C1 segment of cervical spinal cord (tissue), 14 donors: ENCODE data around the gene HRCT1.
"Not testable (repeated sequence)": the region's sequence is repeated elsewhere in the genome, so short reads cannot be mapped to it uniquely, and the experiment has no call there.

Experiments
- DNase-seq, 14 donors: peaks; one replicate each; lab custom pipeline; 2025; lab: John Stamatoyannopoulos, UW

The HRCT1 gene

DNA sequence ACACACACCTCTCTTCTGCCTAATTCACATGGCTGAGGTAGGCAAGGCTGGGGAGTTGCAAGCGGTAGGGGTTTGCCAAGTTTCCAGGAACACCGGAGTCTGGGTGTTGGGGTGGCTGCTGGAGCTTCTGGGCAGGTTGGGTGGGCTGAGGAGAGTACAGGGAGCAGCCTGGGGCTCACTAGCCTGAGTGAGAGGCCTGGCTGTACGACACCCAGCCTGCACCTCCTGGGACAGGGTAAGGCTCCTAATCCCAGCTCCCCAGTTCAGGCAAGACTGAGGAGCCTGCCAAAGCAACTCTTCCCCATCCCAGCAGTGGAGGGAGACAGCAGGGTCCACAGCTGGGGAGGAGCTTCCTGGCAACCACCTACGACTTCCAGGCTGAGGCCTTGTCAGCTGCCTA is 11.3 kb downstream of the HRCT1 start:
- DNase-seq: no peak

DNA sequence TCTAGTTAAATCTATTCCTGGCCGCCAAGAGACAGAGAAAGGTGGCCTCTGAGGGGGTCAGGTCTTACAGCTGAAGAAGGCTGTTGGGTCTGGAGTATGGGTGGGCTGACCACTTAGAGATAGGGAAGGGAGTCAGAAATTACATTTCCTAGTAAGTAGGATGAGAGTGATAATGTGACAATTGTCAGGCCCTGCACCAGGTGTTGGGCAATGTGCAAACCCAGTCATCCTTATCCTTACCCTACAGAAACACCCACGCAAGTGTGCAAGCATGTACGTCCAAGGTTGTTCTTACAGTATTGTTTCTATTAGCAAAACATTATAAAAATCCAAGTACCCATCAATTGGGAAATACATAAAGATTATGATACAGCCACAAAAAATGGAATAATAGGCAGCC is 12.8 kb downstream of the HRCT1 start:
- DNase-seq: no peak

DNA sequence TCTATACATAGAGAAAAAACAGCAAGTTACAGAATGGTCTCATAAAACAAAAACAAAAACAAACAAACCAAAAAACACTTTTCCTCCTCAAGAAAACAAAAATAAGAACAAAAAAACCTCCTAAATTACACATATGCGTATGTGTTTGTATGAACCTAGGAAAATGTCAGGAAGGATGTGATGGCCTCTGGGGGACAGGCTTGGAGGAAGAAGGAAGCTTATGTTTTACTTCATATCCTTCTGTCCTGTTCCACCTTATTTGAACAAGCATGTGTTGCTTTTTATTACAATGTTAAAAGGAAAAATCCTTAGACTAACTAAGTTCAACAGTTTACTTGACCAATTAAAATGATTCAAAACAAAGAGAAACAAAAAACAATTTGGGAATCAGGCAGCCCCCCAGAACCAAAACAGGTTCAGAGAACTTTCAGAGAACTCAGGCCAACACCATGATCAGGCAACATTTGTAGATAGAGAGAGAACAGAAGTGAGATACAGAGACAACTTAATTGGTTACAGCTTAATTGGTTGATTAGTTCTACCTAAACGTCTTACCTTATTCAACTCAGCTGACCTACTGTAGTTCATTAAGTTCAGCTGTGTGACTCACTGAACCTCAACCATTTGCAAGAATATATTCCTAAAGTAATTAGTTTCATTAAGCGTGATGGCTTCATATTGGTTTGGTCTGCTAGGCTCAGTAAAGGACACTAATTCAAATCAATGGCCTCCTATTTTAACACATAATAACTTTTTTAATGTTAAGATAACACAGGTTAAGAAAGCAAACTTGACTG is 13.4 kb downstream of the HRCT1 start:
- no peak for DNase-seq

DNA sequence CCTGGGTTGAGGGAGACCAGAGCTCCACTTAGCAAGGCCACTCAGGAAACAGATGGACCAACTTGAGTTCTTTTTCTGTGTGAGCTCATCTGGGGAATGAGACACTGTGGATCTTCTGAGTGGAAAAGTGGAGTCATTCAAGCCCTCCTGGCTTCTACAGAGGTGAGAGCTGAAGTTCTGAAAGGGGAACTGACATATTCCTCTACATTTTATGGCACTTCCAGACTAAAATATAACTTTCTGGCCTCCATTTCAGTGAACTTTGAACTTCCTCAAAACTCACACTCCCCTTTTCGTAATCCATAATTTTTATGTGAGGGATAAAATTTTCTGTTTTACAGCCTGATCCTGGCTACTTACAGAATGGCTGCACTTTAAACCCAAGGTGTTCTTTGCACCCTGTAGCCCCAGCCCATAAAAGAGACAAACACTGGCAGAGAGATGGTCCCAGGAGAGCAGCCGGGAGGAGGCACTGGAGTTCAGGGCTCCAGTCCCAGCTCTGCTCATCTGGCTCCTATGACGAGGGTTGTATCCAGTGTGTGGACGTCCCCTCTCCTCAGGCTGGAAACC is 14.1 kb downstream of the HRCT1 start:
- DNase-seq: no peak

DNA sequence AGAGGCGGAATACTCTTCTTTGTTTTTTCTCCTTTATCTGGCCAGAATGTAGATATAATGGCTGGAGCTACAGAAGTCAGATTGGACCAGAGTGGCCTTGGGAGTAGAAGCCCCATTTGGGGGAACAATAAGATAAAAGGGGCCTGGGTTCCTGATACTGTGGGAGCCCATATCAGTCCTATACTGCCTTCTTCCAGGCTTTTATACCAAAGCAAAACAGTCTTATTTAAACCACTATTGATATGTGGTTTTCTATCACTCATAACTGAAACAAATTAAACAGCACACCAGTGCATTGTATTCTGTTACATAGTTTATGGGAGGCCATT is 17.6 kb downstream of the HRCT1 start:
- DNase-seq: no peak

DNA sequence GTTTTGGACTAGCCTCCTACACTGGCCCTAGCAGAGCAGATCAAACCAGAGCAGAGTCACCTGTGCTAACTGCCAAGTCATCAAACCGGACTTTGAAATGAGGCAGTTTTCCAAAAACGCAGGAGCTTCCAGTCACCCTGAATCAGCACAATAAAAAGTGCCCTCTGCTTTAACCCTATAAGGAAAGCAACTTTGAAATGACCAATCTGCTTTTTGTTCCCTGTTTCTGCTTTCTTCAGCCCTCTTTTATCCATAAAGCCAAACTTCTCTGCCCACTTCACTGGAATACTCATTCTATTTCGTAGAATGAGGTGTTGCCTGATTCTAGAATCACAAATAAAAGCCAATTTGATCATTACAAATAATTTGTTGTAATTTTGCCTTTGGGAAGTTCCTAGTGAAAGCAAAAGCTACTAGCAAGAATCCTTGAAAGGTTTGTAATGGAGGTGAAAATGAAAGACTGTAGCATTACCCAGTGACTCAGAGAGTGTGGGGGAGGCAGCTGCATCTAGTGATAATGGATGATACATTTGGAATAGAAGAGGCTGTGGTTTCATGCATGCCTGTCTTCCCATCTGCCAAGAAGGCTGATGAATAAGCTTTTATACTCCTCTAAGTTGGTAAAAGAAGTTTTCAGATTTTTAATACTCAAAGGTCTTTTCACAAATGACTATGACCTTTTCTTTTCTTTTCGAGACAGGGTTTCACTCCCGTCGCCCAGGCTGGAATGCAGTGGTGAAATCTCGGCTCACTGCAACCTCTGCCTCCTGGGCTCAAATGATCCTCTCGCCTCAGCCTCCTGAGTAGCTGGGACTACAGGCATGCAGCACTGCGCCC is 18.1 kb downstream of the HRCT1 start:
- DNase-seq: peak in 1 of 14 donors; percentile 5

DNA sequence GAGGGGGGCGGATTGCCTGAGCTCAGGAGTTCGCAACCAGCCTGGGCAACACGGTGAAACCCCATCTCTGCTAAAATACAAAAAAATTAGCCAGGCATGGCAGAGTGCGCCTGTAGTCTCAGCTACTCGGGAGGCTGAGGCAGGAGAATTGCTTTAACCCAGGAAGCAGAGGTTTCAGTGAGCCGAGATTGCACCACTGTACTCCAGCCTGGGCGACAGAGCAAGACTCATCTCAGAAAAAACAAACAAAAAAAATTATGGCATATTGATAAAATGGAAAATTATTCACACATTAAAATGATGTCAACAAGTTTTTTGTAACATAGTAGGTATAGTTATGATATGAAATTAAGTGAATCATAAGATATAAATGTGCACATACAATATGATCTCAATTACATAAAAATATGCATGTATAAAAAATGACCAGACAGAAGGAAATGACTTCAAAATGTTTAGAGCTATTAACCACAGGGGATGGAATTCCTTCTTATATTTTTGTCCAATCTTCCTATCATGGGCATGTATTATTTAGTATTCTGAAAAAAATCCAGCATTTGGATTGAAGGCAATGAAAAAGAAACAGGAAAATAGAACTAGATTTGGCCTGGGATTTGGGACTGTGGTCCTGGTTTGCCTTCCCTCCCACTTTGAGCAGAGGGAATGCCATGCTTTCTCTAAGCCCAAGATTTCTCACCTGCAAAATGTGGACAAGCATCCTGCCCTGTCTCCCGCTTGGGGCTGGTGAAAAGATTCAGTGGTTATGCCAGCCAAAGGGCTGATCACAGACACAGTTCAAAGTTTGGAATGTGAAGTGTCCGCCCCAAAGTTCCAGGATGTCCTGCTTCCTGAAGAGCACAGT is 22.8 kb downstream of the HRCT1 start:
- no peak for DNase-seq

DNA sequence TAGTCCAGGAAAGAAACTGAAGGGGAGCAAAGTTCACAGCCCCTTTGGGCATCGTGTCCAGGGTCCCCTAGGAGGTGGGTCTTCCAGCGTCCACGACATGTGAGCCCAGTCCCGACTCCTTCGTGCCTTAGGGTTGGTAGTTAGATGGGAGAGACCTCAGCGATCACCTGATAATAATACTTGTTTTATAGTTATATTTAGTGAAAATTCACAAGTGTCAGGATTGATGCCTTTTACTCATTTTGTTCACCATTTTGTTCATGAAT is 23.4 kb downstream of the HRCT1 start:
- no peak for DNase-seq

DNA sequence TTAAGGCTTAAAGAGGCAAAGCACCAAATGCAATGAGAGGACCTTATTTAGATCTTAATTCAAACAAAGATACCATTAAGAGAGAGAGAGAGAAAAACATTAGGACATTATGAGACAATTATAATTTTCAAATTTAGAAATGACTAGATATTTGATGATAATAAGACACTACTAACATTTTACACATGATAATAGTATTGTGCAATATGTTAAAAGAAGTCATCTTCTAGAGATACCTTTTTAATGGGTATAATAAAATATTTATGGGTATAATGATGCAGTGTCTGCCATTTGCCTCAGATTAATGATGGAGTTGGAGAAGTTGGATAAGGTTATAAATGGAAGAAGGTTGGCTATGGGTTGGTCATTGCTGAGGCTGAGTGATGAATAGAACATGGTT is 24.5 kb downstream of the HRCT1 start:
- no peak for DNase-seq

DNA sequence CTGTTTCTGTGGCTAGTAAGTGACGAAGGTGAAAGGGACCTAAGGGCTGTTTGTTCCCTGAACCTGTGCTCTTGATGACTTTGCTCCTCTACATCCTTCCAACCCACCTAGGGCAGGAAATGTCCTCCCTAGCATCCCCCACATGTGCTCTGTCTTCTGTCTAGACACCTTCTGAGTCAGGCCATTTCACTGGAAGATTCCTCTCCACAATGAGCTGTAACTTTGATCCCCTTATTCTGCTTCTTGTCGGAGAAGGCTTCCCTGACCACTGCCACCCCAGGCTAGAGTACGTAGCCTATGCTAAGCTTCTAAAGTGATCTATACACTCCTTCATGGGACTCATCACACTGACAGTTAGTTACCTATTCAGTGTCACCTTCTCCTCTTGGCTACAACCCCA is 25.0 kb downstream of the HRCT1 start:
- DNase-seq: no peak

DNA sequence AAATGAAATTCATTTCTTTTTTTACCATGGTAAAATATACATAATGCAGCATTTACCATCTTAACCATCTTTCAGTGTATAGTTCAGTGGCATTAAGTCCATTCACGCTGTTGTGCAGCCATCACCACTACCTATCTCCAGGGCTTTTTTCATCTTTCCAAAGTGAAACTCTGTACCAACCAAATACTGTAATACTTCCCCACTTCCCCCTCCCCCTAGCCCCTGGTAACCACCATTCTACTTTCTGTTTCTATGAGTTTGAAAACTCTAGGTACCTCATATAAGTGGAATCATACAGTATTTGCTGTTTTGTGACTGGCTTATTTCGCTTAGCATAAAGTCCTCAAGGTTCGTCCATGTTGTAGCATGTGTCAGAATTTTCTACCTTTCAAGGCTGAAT is 26.7 kb downstream of the HRCT1 start:
- DNase-seq: no peak

DNA sequence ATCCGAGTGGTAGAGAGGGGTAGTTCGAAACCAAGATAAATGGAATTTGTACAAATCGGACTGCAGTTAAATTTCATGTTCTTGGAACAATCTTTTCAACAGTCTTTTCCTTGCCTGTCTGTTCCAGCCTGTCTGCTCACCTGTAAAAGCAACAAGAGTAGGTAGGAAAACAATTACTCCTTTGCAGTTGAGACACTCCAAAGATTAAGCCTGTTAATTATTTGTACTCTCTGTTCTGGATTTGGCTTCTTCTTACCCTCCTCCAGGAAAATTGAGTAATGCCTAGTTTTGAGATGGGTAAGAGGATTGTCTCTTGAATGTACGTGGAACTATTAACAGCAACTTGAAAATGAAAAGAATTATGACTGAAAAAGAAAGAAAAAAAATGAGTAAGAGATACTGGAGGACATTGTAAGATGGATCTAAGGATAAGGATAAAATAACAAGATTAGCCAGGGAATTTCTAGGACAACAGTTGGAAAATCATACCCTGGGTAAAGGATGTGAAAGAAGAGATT is 27.6 kb downstream of the HRCT1 start:
- no peak for DNase-seq

DNA sequence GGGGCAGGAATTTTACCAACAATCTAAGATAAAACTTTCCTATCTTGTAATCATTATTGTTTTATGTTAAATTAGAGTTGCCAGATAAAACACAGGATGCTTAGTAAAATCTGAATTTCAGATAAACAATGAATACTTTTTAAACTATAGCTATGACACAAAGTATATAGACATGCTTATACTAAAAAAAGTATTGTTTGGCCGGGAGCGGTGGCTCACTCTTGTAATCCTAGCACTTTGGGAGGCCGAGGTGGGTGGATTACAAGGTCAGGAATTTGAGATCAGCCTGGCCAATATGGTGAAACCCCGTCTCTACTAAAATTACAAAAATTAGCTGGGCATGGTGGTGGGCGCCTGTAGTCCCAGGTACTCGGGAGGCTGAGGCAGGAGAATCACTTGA is 28.1 kb downstream of the HRCT1 start:
- not testable (repeated sequence) for DNase-seq

DNA sequence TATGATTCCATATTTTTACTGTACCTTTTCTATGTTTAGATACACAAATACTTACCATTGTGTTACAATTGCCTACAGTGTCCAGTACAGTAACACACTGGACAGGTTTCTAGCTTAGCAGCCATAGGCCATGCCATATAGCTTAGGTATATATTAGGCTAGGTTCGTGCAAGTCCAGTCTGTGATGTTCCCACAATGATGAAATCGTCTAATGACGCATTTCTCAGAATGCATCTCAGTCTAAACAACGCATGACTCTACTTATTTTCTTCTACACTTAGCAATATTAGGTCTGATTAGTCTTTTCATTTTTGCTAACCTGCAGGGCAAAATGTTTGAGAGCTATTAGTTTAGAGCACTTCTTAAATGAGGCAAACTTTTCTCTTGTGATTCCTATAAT is 29.3 kb downstream of the HRCT1 start:
- no peak for DNase-seq

DNA sequence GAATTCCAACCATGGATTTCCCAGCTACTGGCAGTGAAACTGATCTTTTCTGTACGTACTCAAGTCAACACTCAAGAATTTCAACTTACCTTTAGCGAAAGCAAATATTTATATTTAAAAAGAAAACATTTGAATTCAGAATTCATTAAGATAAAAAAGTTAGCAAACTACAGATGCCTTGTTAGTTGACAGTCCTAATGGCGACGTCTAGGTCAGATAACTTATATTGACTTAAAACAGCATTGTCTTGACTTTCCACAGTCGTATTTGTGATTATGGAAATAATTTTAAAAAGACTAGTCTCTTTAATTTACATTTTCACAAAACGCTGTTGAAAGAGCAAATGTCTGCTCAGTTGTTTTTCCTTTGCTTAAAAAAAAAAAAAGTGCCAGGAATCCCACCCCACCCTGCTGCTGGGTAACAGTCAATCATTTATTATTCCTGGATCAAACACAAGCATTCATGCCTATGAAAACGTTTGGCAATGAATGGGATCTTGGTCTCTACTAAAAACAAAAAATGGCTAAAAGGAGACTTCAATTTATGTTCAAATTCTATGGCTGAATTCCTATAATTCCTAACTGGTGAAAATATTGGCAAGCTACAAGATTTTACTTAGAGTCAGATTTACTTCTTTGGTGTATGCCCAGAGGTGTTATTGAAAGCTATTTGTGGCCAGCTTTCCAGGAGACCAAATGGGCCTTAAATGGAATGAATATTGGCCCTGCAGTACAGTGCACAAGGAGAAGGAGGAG is 29.9 kb downstream of the HRCT1 start:
- DNase-seq: no peak

DNA sequence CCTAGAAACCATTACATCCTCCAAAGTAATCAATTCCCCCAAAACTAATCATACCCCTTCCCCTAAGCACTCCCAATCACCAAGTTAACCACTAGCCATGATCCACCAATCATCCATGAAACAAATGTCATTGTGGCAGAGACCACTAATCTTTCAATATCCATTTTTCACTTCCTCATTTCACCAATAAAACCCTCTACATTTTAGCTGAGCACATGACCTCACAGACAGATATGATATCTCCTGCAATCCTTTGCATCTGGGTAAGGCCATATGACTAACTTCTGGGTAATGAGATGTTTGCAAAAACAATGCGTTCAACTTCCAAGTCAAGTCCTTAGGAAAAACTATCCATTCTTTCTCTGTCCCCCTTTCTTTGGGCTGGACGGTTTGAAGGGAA is 31.2 kb downstream of the HRCT1 start:
- DNase-seq: no peak

DNA sequence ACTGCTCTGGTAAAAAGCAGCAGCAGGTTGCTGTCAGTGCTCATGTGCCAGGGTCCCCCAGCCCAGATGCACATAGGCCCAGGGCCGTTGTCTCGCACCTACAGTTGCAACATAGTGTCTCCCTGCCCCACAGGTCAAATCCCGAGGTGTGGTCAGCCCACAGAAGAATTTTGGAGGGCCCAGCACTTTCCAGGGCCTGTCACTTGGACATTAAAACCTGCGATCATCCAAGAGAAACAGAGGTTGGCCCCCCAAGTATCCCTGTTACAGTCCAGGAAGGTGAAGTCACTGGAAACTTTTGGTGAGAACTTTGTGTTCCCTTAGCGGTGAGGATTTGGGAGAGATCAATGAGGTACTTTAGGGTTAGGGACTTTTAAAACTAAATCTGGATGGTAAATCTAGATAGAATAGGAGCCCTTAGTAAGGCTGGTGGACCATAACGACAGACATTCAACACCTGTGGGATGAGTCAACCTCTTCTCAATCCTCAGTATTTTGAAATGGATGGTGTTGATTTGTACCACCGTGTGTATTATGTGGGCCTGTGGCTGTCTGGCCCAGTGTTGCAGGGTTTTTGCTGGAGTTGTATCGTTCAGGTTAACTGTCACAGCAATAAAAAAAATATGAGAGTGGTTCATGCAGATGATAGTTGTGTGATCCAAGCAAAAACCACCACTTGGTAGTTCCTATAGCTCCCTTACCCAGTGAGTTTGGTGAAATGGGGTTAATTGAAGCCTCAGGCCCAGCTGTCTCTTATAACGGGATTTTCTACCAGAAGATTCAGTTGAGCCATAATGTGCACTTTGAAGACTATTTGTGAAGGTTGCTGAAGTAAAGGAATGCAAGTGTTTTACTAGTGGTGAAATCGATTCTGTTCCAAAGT is 32.7 kb downstream of the HRCT1 start:
- no peak for DNase-seq

DNA sequence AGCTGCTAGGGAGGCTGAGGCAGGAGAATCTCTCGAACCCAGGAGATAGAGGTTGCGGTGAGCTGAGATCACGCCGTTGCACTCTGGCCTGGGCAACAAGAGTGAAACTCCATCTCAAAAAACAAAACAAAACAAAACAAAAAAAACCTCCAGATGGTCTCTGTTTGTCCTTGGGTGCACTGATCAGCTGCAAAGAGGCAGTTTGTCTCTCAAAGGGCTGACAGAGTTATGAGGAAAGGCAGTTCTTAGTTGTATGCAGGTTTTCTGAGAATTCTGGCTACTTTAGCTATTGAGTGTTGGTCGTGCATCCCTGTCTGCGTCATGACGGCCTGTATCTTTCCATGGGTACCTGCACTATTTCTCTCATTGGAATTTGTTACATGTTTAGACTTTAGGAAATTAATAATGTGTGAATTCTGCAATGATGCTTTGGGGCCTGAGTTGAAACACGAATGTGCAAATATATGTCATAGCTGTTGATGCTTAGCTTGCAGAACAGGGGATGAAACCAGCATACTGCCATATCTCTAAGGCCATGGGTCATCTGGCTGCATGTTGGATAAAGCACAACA is 33.8 kb downstream of the HRCT1 start:
- no peak for DNase-seq

DNA sequence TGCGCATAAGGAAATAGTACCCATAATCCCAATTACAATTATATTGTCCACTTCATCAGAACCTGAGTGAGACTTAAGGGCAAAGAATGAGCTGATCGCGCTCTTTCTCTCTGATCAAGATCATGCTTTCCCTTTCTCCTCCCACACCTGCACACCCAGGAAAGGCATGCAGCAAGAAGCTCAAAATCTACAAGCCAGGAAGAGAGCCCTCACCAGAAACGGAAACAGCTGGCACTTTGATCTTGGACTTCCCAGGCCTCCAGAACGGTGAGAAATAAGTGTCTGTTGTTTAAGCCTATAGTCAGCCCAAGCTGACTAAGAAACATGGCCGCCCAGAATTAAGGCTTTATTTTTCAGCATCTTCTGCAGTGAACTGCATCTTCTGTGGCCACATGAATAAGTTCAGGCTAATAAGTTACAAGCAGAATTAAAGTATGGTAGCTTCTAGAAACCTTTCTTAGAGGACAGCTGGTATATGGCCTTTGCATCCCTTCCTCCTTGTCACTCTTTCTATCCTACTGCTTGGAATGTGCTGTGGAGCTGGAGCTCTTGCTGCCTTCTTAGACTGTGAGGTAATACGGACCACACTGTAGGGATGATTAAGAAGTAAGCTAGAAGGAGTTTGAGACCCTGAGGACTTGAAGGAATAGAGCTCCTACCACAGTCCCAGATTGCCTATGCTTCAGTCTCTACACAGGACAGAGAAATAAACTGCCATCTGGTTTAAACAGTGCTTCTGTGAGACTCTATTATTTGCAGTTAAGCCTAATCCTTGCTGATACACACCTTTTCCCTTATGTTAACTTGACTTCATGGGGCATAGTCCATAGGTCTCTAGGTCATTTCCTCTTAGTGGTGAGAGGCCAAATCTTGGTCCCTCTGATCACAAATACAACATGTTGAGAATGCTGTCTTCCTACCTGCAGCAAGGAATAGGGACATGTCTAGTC is 34.7 kb downstream of the HRCT1 start:
- DNase-seq: no peak
